Trophoblast cell (in vitro differentiated cells and primary cell): ENCODE data around the gene CEP41.

Experiments used
- DNase-seq, 2 donors: peaks; one replicate each; pipeline ENCODE4 v3.0.0-alpha.2; 2016
- H2AFZ ChIP-seq: 2 replicates; pipeline ENCODE4 v1.6.1; 2013; ENCODE audit warnings: low read length, moderate library complexity, mild to moderate bottlenecking; ENCODE audit not compliant: insufficient read depth, poor library complexity
- H2AK5ac ChIP-seq: 2 replicates; pipeline ENCODE4 v1.6.1; 2013; ENCODE audit warnings: mild to moderate bottlenecking, low read length
- H2BK120ac ChIP-seq: 2 replicates; pipeline ENCODE4 v1.6.1; 2013; ENCODE audit warnings: low read length, mild to moderate bottlenecking, moderate library complexity; ENCODE audit not compliant: insufficient read depth, poor library complexity
- H2BK12ac ChIP-seq: 2 replicates; pipeline ENCODE4 v1.6.1; 2013; ENCODE audit warnings: mild to moderate bottlenecking, low read length, moderate library complexity
- H2BK5ac ChIP-seq: 2 replicates; pipeline ENCODE4 v1.6.1; 2013; ENCODE audit warnings: low read length, low read depth, moderate library complexity, mild to moderate bottlenecking; ENCODE audit not compliant: poor library complexity
- H3K14ac ChIP-seq: 2 replicates; pipeline ENCODE4 v1.6.1; 2013; ENCODE audit warnings: mild to moderate bottlenecking, low read length
- H3K18ac ChIP-seq: 2 replicates; pipeline ENCODE4 v1.6.1; 2013; ENCODE audit warnings: mild to moderate bottlenecking, low read length
- H3K23ac ChIP-seq: 2 replicates; pipeline ENCODE4 v1.6.1; 2013; ENCODE audit warnings: low read length
- H3K27ac ChIP-seq: 2 replicates; pipeline ENCODE4 v1.5.1; 2013; ENCODE audit warnings: low read depth, mild to moderate bottlenecking, inconsistent platforms, low read length, moderate library complexity
- H3K27me3 ChIP-seq: 2 replicates; pipeline ENCODE4 v1.6.1; 2013; ENCODE audit warnings: inconsistent platforms, mild to moderate bottlenecking, low read length, moderate library complexity; ENCODE audit not compliant: insufficient read depth
- H3K36me3 ChIP-seq, 2 experiments: 1 replicate in 1 of 2; 2 replicates in 1 of 2; pipeline ENCODE4 v1.6.1; 2013; ENCODE audit warnings: low read length in 2 of 2, mild to moderate bottlenecking in 2 of 2, moderate library complexity in 1 of 2; ENCODE audit not compliant: insufficient read depth in 2 of 2, control insufficient read depth in 1 of 2
- H3K4ac ChIP-seq: 2 replicates; pipeline ENCODE4 v1.6.1; 2013; ENCODE audit warnings: low read depth, mild to moderate bottlenecking, low read length, moderate library complexity
- H3K4me1 ChIP-seq, 2 experiments: 1 replicate in 1 of 2; 2 replicates in 1 of 2; pipeline ENCODE4 v1.6.1; 2013; ENCODE audit warnings: low read length in 2 of 2, mild to moderate bottlenecking in 2 of 2, moderate library complexity in 1 of 2; ENCODE audit not compliant: insufficient read depth in 2 of 2, control insufficient read depth in 1 of 2
- H3K4me2 ChIP-seq: 2 replicates; pipeline ENCODE4 v1.6.1; 2013; ENCODE audit warnings: inconsistent platforms, mild to moderate bottlenecking, low read length, moderate library complexity
- H3K4me3 ChIP-seq: 2 replicates; pipeline ENCODE4 v1.5.1; 2013; ENCODE audit warnings: mild to moderate bottlenecking, low read depth, low read length, inconsistent platforms
- H3K79me1 ChIP-seq: one replicate; pipeline ENCODE4 v1.6.1; 2013; ENCODE audit warnings: low read length
- H3K79me2 ChIP-seq: 2 replicates; pipeline ENCODE4 v1.6.1; 2013; ENCODE audit warnings: low read length, mild to moderate bottlenecking; ENCODE audit not compliant: control insufficient read depth, insufficient read depth, poor library complexity
- H3K9ac ChIP-seq: 2 replicates; pipeline ENCODE4 v1.6.1; 2013; ENCODE audit warnings: mild to moderate bottlenecking, low read length
- H3K9me3 ChIP-seq: 2 replicates; pipeline ENCODE4 v1.6.1; 2013; ENCODE audit warnings: low read depth, mild to moderate bottlenecking, control low read depth, inconsistent platforms, low read length; ENCODE audit not compliant: insufficient read depth
- H4K12ac ChIP-seq: 2 replicates; pipeline ENCODE4 v1.6.1; 2013; ENCODE audit warnings: low read depth, mild to moderate bottlenecking, low read length, moderate library complexity
- H4K8ac ChIP-seq: 2 replicates; pipeline ENCODE4 v1.6.1; 2013; ENCODE audit warnings: low read depth, mild to moderate bottlenecking, low read length, moderate library complexity
- H4K91ac ChIP-seq: one replicate; pipeline ENCODE4 v1.6.1; 2013; ENCODE audit warnings: low read depth, mild to moderate bottlenecking, low read length, moderate library complexity
- WGBS: extraction: QIAGEN DNeasy Blood & Tissue Kit; methylation state at CpG from one replicate; pipeline ENCODE4 v1.1.7; 2013; ENCODE audit warnings: missing lambda C conversion rate; ENCODE audit not compliant: insufficient read length, insufficient coverage; ENCODE audit errors: extremely low coverage; 5-methylcytosine and 5-hydroxymethylcytosine counted together

CEP41 gene

GRCh38 chr7:130432886-130433285 lies 7.9 kb downstream of the CEP41 start:
- H3K9me3 ChIP-seq: no peaks in the 10 kb centered on the region
- DNase-seq: no peak
- peaks cover 2% of the 10 kb centered on the region for H3K79me1 ChIP-seq
- H4K8ac ChIP-seq: no peak overlapping the region
- no peak overlapping the region for H2BK5ac ChIP-seq
- no peak overlapping the region for H2AFZ ChIP-seq
- no peaks in the 10 kb centered on the region for H3K36me3 ChIP-seq
- peak overlapping the region; percentile 66 for H2AK5ac ChIP-seq
- WGBS: no CpG with 5 or more reads among the region's 3 CpGs
- H3K4me2 ChIP-seq: no peak overlapping the region
- H4K12ac ChIP-seq: no peak overlapping the region
- no peak overlapping the region for H3K14ac ChIP-seq
- no peak overlapping the region for H3K9ac ChIP-seq
- no peak overlapping the region for H2BK120ac ChIP-seq
- no peak overlapping the region for H4K91ac ChIP-seq
- H3K27ac ChIP-seq: no peak overlapping the region
- no peak overlapping the region for H3K18ac ChIP-seq
- H3K27me3 ChIP-seq: no peaks in the 10 kb centered on the region
- no peak overlapping the region for H3K4me3 ChIP-seq
- no peak overlapping the region for H3K4ac ChIP-seq
- H2BK12ac ChIP-seq: peak overlapping the region; percentile 66
- H3K23ac ChIP-seq: no peak overlapping the region
- peaks cover 7 to 17% of the 10 kb centered on the region in 2 experiments for H3K4me1 ChIP-seq
- no peaks in the 10 kb centered on the region for H3K79me2 ChIP-seq

- H4K12ac ChIP-seq: peak overlapping the region; percentile 43
- H3K23ac ChIP-seq: no peak overlapping the region
- H3K4ac ChIP-seq: peak overlapping the region; percentile 73
- H3K4me3 ChIP-seq: no peak overlapping the region
- H3K79me2 ChIP-seq: no peaks in the 10 kb centered on the region
- H3K27me3 ChIP-seq: no peaks in the 10 kb centered on the region
- H2BK5ac ChIP-seq: peak overlapping the region; percentile 21
- WGBS: no CpG with 5 or more reads among the region's 5 CpGs
- peak overlapping the region; percentile 18 for H2BK12ac ChIP-seq
- H2BK120ac ChIP-seq: no peak overlapping the region
- no peak overlapping the region for H3K27ac ChIP-seq
- no peaks in the 10 kb centered on the region for H3K36me3 ChIP-seq
- H3K9ac ChIP-seq: no peak overlapping the region
- peaks cover 7 to 17% of the 10 kb centered on the region in 2 experiments for H3K4me1 ChIP-seq
- no peaks in the 10 kb centered on the region for H3K9me3 ChIP-seq
- no peak overlapping the region for H2AFZ ChIP-seq
- no peak overlapping the region for H4K8ac ChIP-seq
- peak in 1 of 2 donors; percentile 7 for DNase-seq
- H3K4me2 ChIP-seq: no peak overlapping the region
- H2AK5ac ChIP-seq: peak overlapping the region; percentile 82
- H4K91ac ChIP-seq: no peak overlapping the region
- H3K79me1 ChIP-seq: peaks cover 2% of the 10 kb centered on the region
- H3K14ac ChIP-seq: peak overlapping the region; percentile 50
- no peak overlapping the region for H3K18ac ChIP-seq
These were observed 9.8 kb downstream of the CEP41 start for GRCh38 chr7:130430841-130431666.

GRCh38 chr7:130430115-130430514 lies 10.7 kb downstream of the CEP41 start:
- Histone ChIP-seq H3K27me3 (no peaks in the 10 kb centered on the region), H3K4me2 (no peak overlapping the region), H4K8ac (no peak overlapping the region), H3K4me3 (no peak overlapping the region), H2BK5ac (no peak overlapping the region), H3K18ac (no peak overlapping the region), H3K9ac (no peak overlapping the region), H3K36me3 (no peaks in the 10 kb centered on the region), H3K27ac (no peak overlapping the region), H2AFZ (no peak overlapping the region), H4K12ac (no peak overlapping the region), H3K79me1 (peaks cover 2% of the 10 kb centered on the region), H3K4me1 (peaks cover 7 to 17% of the 10 kb centered on the region in 2 experiments), H2BK12ac (no peak overlapping the region), H2AK5ac (no peak overlapping the region), H3K79me2 (no peaks in the 10 kb centered on the region), H3K4ac (no peak overlapping the region), H3K23ac (no peak overlapping the region), H4K91ac (no peak overlapping the region), H2BK120ac (no peak overlapping the region), H3K9me3 (no peaks in the 10 kb centered on the region), H3K14ac (no peak overlapping the region)
- no CpG with 5 or more reads among the region's 1 CpG for WGBS
- no peak for DNase-seq

GRCh38 chr7:130429019-130429418 lies 11.8 kb downstream of the CEP41 start:
- H3K79me2 ChIP-seq: no peaks in the 10 kb centered on the region
- no peaks in the 10 kb centered on the region for H3K27me3 ChIP-seq
- H3K4ac ChIP-seq: no peak overlapping the region
- no peaks in the 10 kb centered on the region for H3K36me3 ChIP-seq
- no peak overlapping the region for H3K4me2 ChIP-seq
- H2AK5ac ChIP-seq: no peak overlapping the region
- WGBS: no CpG with 5 or more reads among the region's 4 CpGs
- H3K14ac ChIP-seq: no peak overlapping the region
- no peak overlapping the region for H2BK12ac ChIP-seq
- no peak for DNase-seq
- H4K12ac ChIP-seq: no peak overlapping the region
- no peak overlapping the region for H3K18ac ChIP-seq
- H3K79me1 ChIP-seq: peaks cover 2% of the 10 kb centered on the region
- H4K91ac ChIP-seq: no peak overlapping the region
- peaks cover 7 to 17% of the 10 kb centered on the region in 2 experiments for H3K4me1 ChIP-seq
- H2AFZ ChIP-seq: no peak overlapping the region
- no peak overlapping the region for H3K4me3 ChIP-seq
- no peak overlapping the region for H3K23ac ChIP-seq
- no peak overlapping the region for H4K8ac ChIP-seq
- no peak overlapping the region for H2BK5ac ChIP-seq
- H3K9me3 ChIP-seq: no peaks in the 10 kb centered on the region
- H3K9ac ChIP-seq: peak overlapping the region; percentile 49
- no peak overlapping the region for H2BK120ac ChIP-seq
- H3K27ac ChIP-seq: no peak overlapping the region
